ENCODE results near the gene ROBO1. TPM values are rescaled to one million over a fixed set of nuclear protein-coding genes. Genes with fewer than 3 reads are reported as not detected.

Gene ROBO1
- total and polyA plus RNA-seq, 12 donors: 6.4 to 144 (median 43.9) TPM

GRCh38 chr3:78871048-78871447, 896.8 kb downstream of the ROBO1 start:
- Histone ChIP-seq H3K36me3 (replicated peaks in 1 of 2) (no peaks in the 10 kb centered on the region), H3K9me3 (replicated peaks in 1 of 3) (no peaks in the 10 kb centered on the region), H3K4me1 (replicated peaks in 1 of 2) (peaks cover 0 to 24% of the 10 kb centered on the region in 2 donors), H3K27ac (no peak overlapping the region), H3K27me3 (no peaks in the 10 kb centered on the region), H3K4me3 (no peak overlapping the region)
- 88 to 92% (median 90%) methylated on average over 4 of the region's 4 CpGs for WGBS, 4 donors
- intact Hi-C loops (cut with DNase I): no loop called here
- no peak for DNase-seq
- TF ChIP-seq POLR2A (IDR thresholded peaks at IDR 0.05) (no peak), CTCF (IDR thresholded peaks at IDR 0.05) (no peak)

- no peaks in the 10 kb centered on the region for H3K36me3 ChIP-seq (replicated peaks in 1 of 2)
- intact Hi-C loops (cut with DNase I): no loop called here
- no peak overlapping the region for H3K27ac ChIP-seq
- no peak for TF ChIP-seq POLR2A (IDR thresholded peaks at IDR 0.05)
- H3K27me3 ChIP-seq: no peaks in the 10 kb centered on the region
- H3K9me3 ChIP-seq (replicated peaks in 1 of 3): no peaks in the 10 kb centered on the region
- WGBS, 4 donors: 90 to 93% (median 91%) methylated on average over 3 of the region's 3 CpGs
- DNase-seq: no peak
- no peak overlapping the region for H3K4me3 ChIP-seq
- peaks cover 0 to 19% of the 10 kb centered on the region in 2 donors for H3K4me1 ChIP-seq (replicated peaks in 1 of 2)
Measured at GRCh38 chr3:78870484-78870883, 897.3 kb downstream of the ROBO1 start.

- Histone ChIP-seq H3K4me1 (replicated peaks in 1 of 2) (peaks cover 0 to 15% of the 10 kb centered on the region in 2 donors), H3K27ac (no peak overlapping the region), H3K9me3 (replicated peaks in 1 of 3) (no peaks in the 10 kb centered on the region), H3K4me3 (no peak overlapping the region), H3K27me3 (no peaks in the 10 kb centered on the region), H3K36me3 (replicated peaks in 1 of 2) (no peaks in the 10 kb centered on the region)
- WGBS, 4 donors: 88 to 96% (median 92%) methylated on average over 1 of the region's 1 CpG
- TF ChIP-seq CTCF (IDR thresholded peaks at IDR 0.05) (no peak), POLR2A (IDR thresholded peaks at IDR 0.05) (no peak)
- no peak for DNase-seq
- intact Hi-C loops (cut with DNase I): no loop called here
Measured at GRCh38 chr3:78868570-78868969, 899.2 kb downstream of the ROBO1 start.

- no peaks in the 10 kb centered on the region for H3K9me3 ChIP-seq (replicated peaks in 1 of 3)
Measured at GRCh38 chr3:78867409-78868372, 900.1 kb downstream of the ROBO1 start.

More at GRCh38 chr3:78867409-78868372, 900.1 kb downstream of the ROBO1 start:
- no peak overlapping the region for H3K27ac ChIP-seq
- H3K36me3 ChIP-seq (replicated peaks in 1 of 2): no peaks in the 10 kb centered on the region
- H3K4me3 ChIP-seq: no peak overlapping the region
- TF ChIP-seq CTCF (IDR thresholded peaks at IDR 0.05): no peak
- TF ChIP-seq POLR2A (IDR thresholded peaks at IDR 0.05): no peak
- H3K27me3 ChIP-seq: no peaks in the 10 kb centered on the region
- DNase-seq: no peak
- peaks cover 0 to 15% of the 10 kb centered on the region in 2 donors for H3K4me1 ChIP-seq (replicated peaks in 1 of 2)
- intact Hi-C loops (cut with DNase I): no loop called here
- 48 to 66% (median 51%) methylated on average over 7 of the region's 7 CpGs for WGBS, 4 donors
